ENCODE results near the gene CIAO2B.

DNA sequence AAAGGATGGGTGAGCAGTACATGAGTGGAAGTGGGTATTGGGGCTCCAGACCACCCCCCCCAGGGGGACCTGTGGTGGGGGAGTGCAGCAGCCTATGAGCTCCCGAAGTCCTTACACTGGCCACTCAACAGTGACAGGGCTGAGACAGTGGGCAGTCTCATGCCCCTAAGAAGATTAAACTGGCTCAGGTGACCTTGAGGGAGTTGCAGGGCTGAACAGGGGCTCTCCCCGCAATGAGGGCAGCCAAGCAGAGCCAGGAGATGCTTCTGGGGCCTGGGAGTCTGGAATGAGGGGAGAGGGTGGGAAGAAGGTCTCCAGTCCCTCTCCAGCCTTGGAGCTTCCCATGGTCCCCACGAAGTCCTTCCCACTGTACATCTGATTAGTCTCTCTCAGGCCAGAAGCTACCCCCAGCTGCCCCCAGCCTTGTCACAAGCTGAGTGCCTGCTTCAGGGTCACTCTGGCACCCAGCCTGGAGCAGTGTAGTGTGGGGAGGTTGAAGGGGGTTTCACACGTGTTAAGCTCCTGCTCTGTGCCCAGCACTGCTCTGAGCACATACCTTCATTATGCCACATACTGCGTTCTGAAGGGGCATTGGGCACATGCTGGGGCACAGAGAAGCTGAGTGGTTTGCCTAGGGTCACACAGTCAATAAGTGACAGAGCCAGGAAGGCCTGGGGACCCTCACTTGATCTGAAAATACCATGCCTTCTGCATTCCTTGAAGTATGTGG lies 14.5 kb downstream of the CIAO2B start:
- TF ChIP-seq ZNF565 (CRISPR knock-in tag; conservative IDR thresholded peaks at IDR 0.05; ENCODE audit: low read depth) (no peak), OSR1 (CRISPR knock-in tag; IDR thresholded peaks at IDR 0.05) (no peak), ESRRG (CRISPR knock-in tag; IDR thresholded peaks at IDR 0.05) (no peak), ZFP30 (CRISPR knock-in tag; IDR thresholded peaks at IDR 0.05) (no peak), ARNTL (CRISPR knock-in tag; IDR thresholded peaks at IDR 0.05; ENCODE audit: borderline replicate concordance, low read depth) (no peak), ZFP3 (CRISPR knock-in tag; IDR thresholded peaks at IDR 0.05) (no peak), CREB5 (CRISPR knock-in tag; IDR thresholded peaks at IDR 0.05; ENCODE audit: low read depth) (no peak), GLIS3 (CRISPR knock-in tag; IDR thresholded peaks at IDR 0.05) (no peak), RARB (CRISPR knock-in tag; IDR thresholded peaks at IDR 0.05) (no peak), SNAI2 (CRISPR knock-in tag; IDR thresholded peaks at IDR 0.05) (no peak), TCF4 (CRISPR knock-in tag; IDR thresholded peaks at IDR 0.05; ENCODE audit: borderline replicate concordance) (no peak), ZC3H10 (CRISPR knock-in tag; IDR thresholded peaks at IDR 0.05) (no peak), ZNF70 (CRISPR knock-in tag; IDR thresholded peaks at IDR 0.05) (no peak)
- TF ChIP-seq, protein P1, sequence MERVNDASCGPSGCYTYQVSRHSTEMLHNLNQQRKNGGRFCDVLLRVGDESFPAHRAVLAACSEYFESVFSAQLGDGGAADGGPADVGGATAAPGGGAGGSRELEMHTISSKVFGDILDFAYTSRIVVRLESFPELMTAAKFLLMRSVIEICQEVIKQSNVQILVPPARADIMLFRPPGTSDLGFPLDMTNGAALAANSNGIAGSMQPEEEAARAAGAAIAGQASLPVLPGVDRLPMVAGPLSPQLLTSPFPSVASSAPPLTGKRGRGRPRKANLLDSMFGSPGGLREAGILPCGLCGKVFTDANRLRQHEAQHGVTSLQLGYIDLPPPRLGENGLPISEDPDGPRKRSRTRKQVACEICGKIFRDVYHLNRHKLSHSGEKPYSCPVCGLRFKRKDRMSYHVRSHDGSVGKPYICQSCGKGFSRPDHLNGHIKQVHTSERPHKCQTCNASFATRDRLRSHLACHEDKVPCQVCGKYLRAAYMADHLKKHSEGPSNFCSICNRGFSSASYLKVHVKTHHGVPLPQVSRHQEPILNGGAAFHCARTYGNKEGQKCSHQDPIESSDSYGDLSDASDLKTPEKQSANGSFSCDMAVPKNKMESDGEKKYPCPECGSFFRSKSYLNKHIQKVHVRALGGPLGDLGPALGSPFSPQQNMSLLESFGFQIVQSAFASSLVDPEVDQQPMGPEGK (CRISPR knock-in tag; IDR thresholded peaks at IDR 0.05; ENCODE audit: borderline replicate concordance), result no peak
